Measurements from ENCODE around the gene COL18A1. TPM values are rescaled to one million over a fixed set of nuclear protein-coding genes. Genes with fewer than 3 reads are reported as not detected.

The COL18A1 gene
- total RNA-seq, 1 donor from 2014 or later, result 515 TPM

DNA sequence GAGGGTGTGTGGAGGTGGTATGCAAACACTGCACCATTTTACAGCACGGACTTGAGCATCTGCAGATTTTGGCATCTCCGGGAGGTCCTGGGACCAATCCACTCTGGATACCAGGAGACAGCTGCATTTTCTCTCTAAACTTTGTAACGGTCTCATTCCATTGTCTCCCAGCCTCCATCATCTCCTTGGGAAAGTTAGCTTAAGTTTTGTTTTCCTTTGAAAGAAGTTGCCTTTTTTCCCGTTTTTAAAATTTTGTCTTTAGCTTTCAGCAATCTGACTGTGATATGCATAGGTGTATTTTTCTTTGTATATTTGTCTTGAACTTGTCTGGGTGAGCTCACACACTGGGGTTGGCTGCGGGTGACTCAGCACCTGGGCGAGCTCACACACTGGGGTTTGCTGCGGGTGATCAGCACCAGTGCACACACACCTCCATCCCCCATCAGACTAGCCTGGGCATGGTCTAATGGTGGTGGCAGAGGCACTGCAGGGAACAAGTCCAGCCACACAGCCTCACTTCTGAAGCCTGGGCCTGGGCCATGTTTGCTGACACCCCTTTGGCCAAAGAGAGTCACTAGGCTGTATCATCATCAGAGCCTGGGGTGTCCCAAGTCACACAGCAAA lies 32.1 kb upstream of the COL18A1 start:
- Mint-ChIP-seq H3K27ac (ENCODE audit: unreplicated experiment) (no peak overlapping the region), H3K36me3 (ENCODE audit: unreplicated experiment) (peaks cover 5% of the 10 kb centered on the region), H3K27me3 (ENCODE audit: unreplicated experiment) (no peaks in the 10 kb centered on the region), H3K4me3 (ENCODE audit: unreplicated experiment) (no peak overlapping the region), H3K4me1 (ENCODE audit: unreplicated experiment) (peaks cover 24% of the 10 kb centered on the region), H3K9me3 (ENCODE audit: unreplicated experiment) (peaks cover 6% of the 10 kb centered on the region)
- TF ChIP-seq, protein P1, sequence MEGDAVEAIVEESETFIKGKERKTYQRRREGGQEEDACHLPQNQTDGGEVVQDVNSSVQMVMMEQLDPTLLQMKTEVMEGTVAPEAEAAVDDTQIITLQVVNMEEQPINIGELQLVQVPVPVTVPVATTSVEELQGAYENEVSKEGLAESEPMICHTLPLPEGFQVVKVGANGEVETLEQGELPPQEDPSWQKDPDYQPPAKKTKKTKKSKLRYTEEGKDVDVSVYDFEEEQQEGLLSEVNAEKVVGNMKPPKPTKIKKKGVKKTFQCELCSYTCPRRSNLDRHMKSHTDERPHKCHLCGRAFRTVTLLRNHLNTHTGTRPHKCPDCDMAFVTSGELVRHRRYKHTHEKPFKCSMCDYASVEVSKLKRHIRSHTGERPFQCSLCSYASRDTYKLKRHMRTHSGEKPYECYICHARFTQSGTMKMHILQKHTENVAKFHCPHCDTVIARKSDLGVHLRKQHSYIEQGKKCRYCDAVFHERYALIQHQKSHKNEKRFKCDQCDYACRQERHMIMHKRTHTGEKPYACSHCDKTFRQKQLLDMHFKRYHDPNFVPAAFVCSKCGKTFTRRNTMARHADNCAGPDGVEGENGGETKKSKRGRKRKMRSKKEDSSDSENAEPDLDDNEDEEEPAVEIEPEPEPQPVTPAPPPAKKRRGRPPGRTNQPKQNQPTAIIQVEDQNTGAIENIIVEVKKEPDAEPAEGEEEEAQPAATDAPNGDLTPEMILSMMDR (IDR thresholded peaks at IDR 0.05), result no peak
- no peak for DNase-seq (ENCODE audit: extremely low spot score, unreplicated experiment)

DNA sequence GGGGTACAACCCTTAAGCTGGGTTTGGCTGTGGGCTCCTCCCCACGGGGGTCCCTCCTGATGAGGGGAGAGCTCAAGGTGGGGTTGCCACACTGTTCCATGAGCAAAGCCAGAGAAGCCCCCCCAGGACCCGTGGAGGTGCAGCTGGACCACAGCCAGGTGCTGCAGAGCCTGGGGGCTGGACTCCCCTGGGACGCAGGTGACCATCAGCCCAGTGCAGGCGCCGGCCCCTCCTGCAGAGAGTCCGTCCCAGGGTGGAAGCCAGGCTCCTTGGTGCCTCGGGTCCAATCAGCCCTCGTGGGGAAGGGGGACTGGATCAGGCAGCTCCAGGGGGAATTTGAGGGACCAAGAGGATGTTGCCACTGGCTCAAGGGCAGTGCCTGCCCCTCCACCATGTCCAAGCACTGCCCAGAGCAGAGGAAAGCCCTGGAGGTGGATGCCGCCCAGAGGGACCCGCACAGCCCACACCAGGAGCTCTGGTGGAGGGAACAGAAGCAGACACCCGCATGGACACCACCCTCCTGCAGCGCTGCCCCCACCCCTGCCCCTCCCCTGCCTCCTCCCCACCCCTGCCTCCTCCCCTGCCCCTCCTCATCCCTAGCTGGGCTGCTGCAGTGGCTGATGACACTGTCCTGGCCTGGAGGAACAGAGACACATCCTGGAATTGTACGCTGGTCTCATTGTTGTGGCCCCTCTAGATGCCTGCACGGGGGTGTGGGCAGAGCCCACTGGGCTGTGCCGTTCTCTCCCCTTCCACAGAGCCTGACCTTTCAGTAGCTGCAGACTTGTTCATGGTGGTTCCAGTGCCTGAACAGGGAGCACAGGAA lies 30.8 kb upstream of the COL18A1 start:
- DNase-seq (ENCODE audit: extremely low spot score, unreplicated experiment), result no peak
- H3K9me3 Mint-ChIP-seq (ENCODE audit: unreplicated experiment), result peaks cover 6% of the 10 kb centered on the region
- no peak overlapping the region for H3K4me3 Mint-ChIP-seq (ENCODE audit: unreplicated experiment)
- TF ChIP-seq, protein P1 (IDR thresholded peaks at IDR 0.05), result no peak
- no peak overlapping the region for H3K27ac Mint-ChIP-seq (ENCODE audit: unreplicated experiment)
- peaks cover 29% of the 10 kb centered on the region for H3K4me1 Mint-ChIP-seq (ENCODE audit: unreplicated experiment)
- H3K36me3 Mint-ChIP-seq (ENCODE audit: unreplicated experiment), result peaks cover 5% of the 10 kb centered on the region
- no peaks in the 10 kb centered on the region for H3K27me3 Mint-ChIP-seq (ENCODE audit: unreplicated experiment)

DNA sequence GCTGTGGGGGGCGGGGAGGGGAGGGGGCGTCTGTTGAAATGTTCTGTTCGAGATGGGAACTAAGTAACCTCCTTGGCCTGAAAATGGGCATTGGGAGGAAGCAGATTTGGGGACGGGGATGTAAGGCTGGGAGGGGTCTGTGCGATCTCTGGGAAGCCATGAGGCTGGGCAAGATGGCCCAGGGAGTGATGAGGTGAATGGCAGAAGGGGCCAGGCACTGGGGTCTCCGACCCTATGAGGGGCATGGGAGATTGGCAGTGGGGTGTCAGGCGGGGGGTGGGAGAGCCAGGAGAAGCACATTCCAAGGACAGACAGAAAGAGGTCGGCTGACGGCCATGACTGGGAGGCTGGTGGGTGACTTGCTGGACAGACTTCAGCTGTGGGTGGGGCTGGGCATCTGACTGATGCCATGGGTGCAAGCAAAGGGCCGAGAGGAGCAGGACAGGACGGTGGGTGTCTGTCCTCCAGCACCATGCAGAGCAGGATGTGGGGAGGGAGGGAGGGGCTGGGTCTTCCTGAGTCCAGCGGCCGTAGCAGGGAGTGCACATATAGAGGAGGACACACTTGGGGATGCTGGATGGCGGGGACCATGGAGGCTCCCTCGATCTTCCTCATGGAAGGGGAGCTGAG lies 30.0 kb upstream of the COL18A1 start:
- Mint-ChIP-seq H3K27me3 (ENCODE audit: unreplicated experiment) (no peaks in the 10 kb centered on the region), H3K4me1 (ENCODE audit: unreplicated experiment) (peaks cover 35% of the 10 kb centered on the region), H3K27ac (ENCODE audit: unreplicated experiment) (peak overlapping the region; percentile 35), H3K36me3 (ENCODE audit: unreplicated experiment) (peaks cover 5% of the 10 kb centered on the region), H3K9me3 (ENCODE audit: unreplicated experiment) (peaks cover 6% of the 10 kb centered on the region), H3K4me3 (ENCODE audit: unreplicated experiment) (no peak overlapping the region)
- no peak for DNase-seq (ENCODE audit: extremely low spot score, unreplicated experiment)
- TF ChIP-seq, protein P1 (IDR thresholded peaks at IDR 0.05), result no peak

DNA sequence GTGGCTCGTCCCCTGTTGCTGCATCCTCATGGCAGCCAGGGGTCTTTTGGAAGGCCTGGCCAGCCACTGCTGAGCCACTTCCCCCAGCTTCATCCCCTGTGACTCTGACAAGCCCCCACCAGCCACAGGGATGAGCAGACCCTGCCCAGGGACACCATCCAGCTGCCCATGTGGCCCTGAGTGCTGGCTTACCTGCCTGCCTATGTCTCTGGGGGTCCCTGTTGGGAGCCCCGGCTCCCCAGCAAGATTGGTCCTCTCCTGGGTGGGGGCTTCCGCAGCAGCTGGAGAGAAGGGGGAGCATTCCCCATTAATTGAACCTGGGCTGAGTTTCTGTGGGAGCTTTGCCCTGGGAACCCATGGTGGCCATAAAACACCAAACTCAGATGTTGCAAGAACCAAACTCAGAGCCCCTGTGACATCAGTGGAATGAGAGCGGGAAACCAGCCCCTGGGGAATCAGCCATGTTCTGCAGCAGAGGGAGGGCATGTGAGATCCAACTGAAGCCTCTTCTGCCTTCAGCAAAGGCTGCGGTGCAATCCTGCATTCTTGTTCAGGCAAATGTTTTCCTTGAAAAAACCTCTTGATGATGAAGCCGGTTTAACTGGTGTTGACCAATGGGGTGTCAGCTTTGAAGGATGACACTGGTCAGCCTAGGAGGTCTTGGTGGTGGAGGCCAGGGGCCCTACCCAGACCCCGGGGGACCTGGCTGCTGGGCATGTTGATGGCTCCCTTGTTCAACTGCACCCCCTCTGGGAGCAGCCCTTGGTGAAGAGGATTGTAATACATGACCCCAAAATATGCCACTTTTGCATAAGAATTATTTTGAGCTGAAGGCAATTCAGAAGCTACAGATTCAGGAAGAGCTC lies 28.3 kb upstream of the COL18A1 start:
- Mint-ChIP-seq H3K9me3 (ENCODE audit: unreplicated experiment) (peaks cover 6% of the 10 kb centered on the region), H3K27me3 (ENCODE audit: unreplicated experiment) (no peaks in the 10 kb centered on the region), H3K4me3 (ENCODE audit: unreplicated experiment) (no peak overlapping the region), H3K36me3 (ENCODE audit: unreplicated experiment) (peaks cover 5% of the 10 kb centered on the region), H3K4me1 (ENCODE audit: unreplicated experiment) (peaks cover 36% of the 10 kb centered on the region), H3K27ac (ENCODE audit: unreplicated experiment) (no peak overlapping the region)
- TF ChIP-seq, protein P1 (IDR thresholded peaks at IDR 0.05), result no peak
- no peak for DNase-seq (ENCODE audit: extremely low spot score, unreplicated experiment)

Data from osteocyte (in vitro differentiated cells).